ENCODE results near the gene IRAK1.
A peak's percentile ranks its signal among the peaks of the same experiment; 100 is the strongest.
"Not testable (repeated sequence)": the region's sequence is repeated elsewhere in the genome, so short reads cannot be mapped to it uniquely, and the experiment has no call there.

The IRAK1 gene

DNA sequence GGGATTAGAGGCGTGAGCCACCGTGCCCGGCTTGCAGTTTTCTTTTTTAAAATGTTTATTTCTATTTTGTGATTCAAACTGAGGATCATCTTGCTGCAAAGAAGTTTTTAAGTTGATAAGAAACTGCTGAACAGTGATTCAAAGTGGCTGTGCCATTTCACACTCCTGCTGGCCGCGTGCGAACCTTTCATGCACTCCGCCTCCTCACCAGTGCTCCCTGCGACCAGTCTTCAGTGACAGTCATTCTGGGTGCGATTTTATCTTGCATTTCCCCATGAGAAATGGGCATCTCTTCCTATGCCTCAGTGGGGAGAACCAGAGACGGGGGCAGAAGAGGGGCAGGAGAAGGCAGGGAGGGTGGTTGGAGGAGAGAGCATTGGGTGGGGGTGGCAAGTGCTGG is 25.7 kb downstream of the IRAK1 start:
- no peak for DNase-seq

GRCh38 chrX:153993079-153993478 is 26.6 kb downstream of the IRAK1 start:
- no peak for DNase-seq

- no peak for DNase-seq
Observed at GRCh38 chrX:153992180-153992579, 27.5 kb downstream of the IRAK1 start.

- no peak for DNase-seq
Observed at GRCh38 chrX:153991013-153991580, 28.6 kb downstream of the IRAK1 start.

DNA sequence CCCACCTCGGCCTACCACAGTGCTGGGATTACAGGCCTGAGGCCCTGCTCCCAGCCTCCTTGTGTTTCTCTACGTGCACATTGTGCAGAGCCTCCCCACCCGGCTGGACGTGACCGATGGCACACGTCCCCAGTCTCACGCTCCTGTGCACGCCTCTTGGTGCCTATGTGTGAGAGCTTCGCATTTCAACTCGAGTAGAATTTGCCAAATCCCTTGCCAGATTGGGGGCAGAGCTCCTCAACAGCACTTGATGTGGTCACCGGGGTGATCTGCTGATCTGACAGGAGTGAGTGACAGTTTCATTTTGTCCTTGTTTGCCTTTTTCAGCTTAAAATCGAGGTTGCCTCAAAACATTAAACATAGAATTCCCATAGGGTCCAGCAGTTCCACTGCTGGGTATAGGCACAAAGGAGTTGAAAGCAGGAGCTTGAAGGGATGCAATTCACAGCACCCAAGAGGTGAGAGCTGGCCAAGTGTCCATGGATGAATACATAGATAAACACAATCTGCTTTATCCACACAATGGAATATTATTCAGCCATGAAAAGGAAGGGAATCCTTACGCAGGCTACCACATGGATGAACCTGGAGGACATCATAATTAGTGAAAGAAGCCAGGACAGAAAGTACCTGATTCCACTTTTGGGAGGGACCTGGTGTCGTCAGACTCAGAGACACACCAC is 29.6 kb downstream of the IRAK1 start:
- no peak for DNase-seq

DNA sequence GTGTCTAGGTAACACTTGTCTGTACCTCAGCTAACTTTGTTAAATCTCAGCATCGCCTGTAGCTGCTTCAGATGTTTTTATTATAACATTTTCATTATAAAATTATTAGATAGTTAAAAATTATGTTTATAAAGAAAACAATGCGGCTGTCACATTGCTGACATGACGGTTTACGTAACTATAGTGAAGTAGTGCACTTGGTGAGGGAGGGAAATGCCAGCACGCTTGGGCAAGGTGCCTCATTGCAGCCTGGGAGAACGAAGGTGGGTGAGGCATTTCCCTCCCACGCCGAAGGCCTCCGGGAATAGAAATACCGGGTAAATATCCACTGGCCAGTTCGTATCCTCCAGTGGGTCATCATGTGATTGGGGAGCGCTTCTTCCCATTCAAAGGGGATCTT is 31.2 kb downstream of the IRAK1 start:
- no peak for DNase-seq

DNA sequence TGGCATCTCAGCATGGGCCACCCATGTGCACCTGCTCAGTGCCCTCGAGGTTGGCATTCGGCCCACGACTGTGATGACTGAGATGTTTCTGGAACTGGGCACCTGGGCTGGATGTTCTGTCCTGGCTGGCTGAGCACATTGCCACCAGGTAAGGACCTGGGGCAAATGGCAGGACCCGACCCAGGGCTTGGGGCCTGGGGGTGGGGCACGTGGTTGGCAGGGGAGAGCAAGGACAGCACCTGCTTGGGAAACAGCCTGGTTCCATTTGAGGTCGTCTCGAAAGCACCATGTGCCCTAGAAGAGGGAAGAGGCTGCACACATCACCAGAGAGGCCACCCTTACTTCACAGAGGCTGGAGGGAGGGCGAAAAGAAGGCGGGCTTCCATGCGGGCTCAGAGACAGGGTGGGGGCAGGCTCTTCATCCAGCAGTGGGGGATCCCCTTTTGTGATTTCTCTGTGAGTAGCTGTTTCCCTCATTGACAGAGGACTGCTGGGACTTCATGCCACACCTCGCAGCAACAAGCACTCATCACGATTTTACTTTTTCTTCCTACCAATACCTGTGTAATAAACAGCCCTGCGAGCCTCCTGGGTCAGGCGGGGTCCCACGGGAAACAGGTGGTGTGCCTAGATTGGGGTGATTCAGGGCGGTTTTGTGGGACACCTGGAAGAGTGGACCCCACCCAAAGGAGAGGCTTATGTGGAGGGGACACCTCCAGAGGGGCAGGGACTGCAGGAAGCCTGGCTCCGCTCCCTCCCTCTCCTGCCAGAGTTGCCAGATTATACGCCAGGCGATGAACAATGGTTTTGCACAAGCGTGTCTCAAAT is 35.1 kb downstream of the IRAK1 start:
- no peak for DNase-seq

GRCh38 chrX:153983321-153983801 is 36.3 kb downstream of the IRAK1 start:
- no peak for DNase-seq

GRCh38 chrX:153981771-153982533 is 37.8 kb downstream of the IRAK1 start:
- DNase-seq = peak; percentile 27

DNA sequence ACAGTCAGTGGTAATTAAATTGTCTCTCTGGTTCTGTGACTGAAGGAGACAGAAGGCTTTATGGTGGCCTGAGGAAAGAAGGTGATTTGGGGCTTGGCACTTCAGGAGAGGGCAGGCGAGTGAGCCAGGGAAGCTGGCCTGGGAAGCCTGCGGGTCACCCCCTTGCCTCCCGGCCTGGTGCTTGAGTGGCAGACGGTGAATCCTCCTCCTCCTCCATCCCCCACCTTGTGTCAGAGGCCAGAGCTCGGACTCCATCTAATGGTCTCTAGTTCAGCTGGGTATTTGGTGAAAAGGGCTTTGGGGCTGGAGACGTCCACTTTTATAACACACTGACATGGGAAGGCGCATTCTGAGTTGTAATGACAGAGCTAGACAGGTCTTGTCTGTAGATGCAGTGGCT is 38.5 kb downstream of the IRAK1 start:
- DNase-seq = no peak

DNA sequence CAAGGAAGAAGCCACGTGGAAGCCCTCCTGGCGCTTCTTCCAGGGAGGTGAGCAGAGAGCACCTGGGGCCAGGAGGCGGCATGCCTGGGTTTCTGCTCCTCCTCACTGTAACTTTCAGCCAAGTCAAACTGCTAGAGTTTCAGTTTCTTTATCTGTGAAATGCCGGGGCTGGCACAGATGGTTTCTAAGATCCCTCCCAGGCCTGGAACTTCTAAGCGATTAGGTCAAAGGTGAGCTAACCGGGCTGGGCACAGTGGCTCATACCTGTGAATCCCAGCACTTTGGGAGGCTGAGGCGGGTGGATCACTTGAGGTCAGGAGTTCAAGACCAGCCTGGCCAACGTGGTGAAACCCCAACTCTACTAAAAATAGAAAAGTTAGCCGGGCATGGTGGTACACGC is 39.3 kb downstream of the IRAK1 start:
- not testable (repeated sequence) for DNase-seq

GRCh38 chrX:153974726-153975286 is 44.9 kb downstream of the IRAK1 start:
- no peak for DNase-seq

GRCh38 chrX:153974003-153974725 is 45.5 kb downstream of the IRAK1 start:
- DNase-seq = no peak

GRCh38 chrX:153973127-153974002 is 46.3 kb downstream of the IRAK1 start:
- DNase-seq = no peak

- peak; percentile 74 for DNase-seq
Observed at GRCh38 chrX:153972368-153973126, 47.2 kb downstream of the IRAK1 start, which contains the start of gene TMEM187. Gene TMEM187, plus strand, starts transcription at chrX:153972754. Its CDS starts 9,309 bp downstream, at chrX:153982063.

GRCh38 chrX:153971450-153972367 is 48.0 kb downstream of the IRAK1 start, which contains the start of gene HCFC1:
Gene HCFC1, minus strand, starts transcription at chrX:153971818. Its CDS starts 978 bp downstream, at chrX:153970840.
- peak; percentile 81 for DNase-seq

GRCh38 chrX:153971124-153971449 is 48.6 kb downstream of the IRAK1 start:
- DNase-seq = peak; percentile 66

DNA sequence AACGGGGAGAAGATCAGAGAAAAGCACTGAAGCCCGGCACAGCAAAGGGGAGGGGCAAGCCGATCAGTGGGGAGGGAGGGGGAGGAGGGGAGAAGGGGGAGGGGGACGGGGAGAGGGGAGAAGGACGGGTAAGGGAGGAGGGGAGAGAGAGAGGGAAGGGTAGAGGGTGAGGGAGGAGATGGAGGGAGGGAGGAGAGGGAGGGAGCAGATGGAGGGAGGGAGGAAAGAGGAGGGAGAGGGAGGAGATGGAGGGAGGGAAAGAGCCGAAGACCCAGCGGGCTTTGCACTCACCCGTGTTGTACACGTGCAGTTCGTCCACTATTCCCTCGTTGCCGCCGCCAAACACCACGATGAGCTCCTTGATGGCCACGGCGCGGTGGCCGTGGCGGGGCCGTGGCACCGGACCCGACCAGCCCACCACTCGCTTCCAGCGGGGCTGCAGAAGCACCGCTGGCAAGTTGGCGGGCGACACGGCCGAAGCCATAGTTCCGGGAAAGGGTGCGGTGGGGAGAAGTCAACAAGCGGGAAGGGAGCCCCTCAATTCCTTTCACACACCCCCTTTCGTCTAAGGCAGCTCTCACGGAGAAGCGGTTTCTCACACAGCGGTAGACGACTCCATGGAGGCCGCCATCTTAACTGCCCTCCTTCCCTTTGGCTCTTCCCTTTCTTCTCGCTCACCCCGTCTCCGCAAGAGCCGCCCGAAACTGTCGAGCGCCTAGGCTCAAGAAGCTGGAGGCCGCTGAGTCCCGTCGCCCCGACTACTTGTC is 49.2 kb downstream of the IRAK1 start:
- peak; percentile 19 for DNase-seq

Data from effector CD8-positive, alpha-beta T cell (primary cell).